ENCODE measurements around the gene GLA.

Gene GLA

DNA sequence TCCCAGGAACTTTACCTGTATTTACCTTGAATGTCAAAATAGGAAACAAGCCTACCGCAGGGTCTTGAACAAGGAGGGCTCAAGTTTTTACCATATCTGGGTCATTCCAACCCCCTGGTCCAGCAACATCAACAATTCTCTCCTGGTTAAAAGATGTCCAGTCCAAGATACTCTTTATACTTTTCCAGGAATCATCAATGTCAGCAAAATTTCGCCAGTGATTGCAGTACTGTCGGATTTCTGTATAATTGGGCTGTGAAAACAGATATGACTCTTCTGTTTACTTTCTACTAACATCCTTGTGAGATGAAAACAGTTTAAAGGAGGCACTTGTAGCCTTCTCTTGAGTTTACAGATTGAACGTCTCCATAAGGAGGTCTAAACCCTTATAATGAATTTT is 9.0 kb downstream of the GLA start:
- no peak overlapping the region for H4K8ac ChIP-seq (ENCODE audit: low read depth, low read length)
- H2BK15ac ChIP-seq (ENCODE audit: low read length): no peak overlapping the region
- no peak overlapping the region for H4K91ac ChIP-seq (ENCODE audit: low read depth, low read length, poor library complexity)
- H3K79me1 ChIP-seq (ENCODE audit: low read depth, low read length): no peaks in the 10 kb centered on the region
- no peaks in the 10 kb centered on the region for H3K4me1 ChIP-seq (ENCODE audit: control insufficient read depth in 2 of 2, insufficient read depth in 1 of 2, low read depth in 1 of 2, low read length in 2 of 2)
- H3K14ac ChIP-seq (ENCODE audit: low read length): no peak overlapping the region
- no peak overlapping the region for H2BK12ac ChIP-seq (ENCODE audit: low read length)
- H3K9ac ChIP-seq (ENCODE audit: low read depth, low read length, poor library complexity): no peak overlapping the region
- H3K27ac ChIP-seq (replicated peaks; ENCODE audit: low read length): no peak overlapping the region
- no peak overlapping the region for H3K18ac ChIP-seq (ENCODE audit: low read length)
- H2AK5ac ChIP-seq (ENCODE audit: low read depth, low read length): no peak overlapping the region
- H2BK5ac ChIP-seq (ENCODE audit: low read length): no peak overlapping the region
- WGBS, 2 donors (ENCODE audit: extremely low coverage in 2 of 2, insufficient read length in 2 of 2, insufficient replicate concordance in 1 of 2): no CpG with 5 or more reads among the region's 4 CpGs
- H2AFZ ChIP-seq (ENCODE audit: low read length): no peak overlapping the region
- H3K4ac ChIP-seq (ENCODE audit: low read length): no peak overlapping the region
- no peak for DNase-seq (ENCODE audit: low spot score)
- H3K36me3 ChIP-seq (replicated peaks in 1 of 2; ENCODE audit: control insufficient read depth in 2 of 2, insufficient read depth in 2 of 2, low read length in 2 of 2): peaks cover 2 to 60% of the 10 kb centered on the region in 2 donors
- no peak overlapping the region for H2BK120ac ChIP-seq (ENCODE audit: low read depth, low read length)
- no peak overlapping the region for H3K4me2 ChIP-seq (ENCODE audit: insufficient read depth, low read length, poor library complexity, severe bottlenecking)
- H3K27me3 ChIP-seq (ENCODE audit: control insufficient read depth in 3 of 3, insufficient read depth in 3 of 3, low read depth in 1 of 3, low read length in 3 of 3): no peaks in the 10 kb centered on the region
- no peaks in the 10 kb centered on the region for H3K9me3 ChIP-seq (replicated peaks in 1 of 2; ENCODE audit: control insufficient read depth in 2 of 2, insufficient read depth in 1 of 2, low read depth in 1 of 2, low read length in 2 of 2)
- H3K4me3 ChIP-seq (ENCODE audit: low read length in 2 of 2): no peak overlapping the region
- H3K23ac ChIP-seq (ENCODE audit: low read depth, low read length, poor library complexity): no peak overlapping the region

GRCh38 chrX:101397779-101398178 is 9.9 kb downstream of the GLA start:
- Histone ChIP-seq H2BK15ac (ENCODE audit: low read length) (no peak overlapping the region), H2BK5ac (ENCODE audit: low read length) (no peak overlapping the region), H3K18ac (ENCODE audit: low read length) (no peak overlapping the region), H4K91ac (ENCODE audit: low read depth, low read length, poor library complexity) (no peak overlapping the region), H2BK12ac (ENCODE audit: low read length) (no peak overlapping the region), H2BK120ac (ENCODE audit: low read depth, low read length) (no peak overlapping the region), H3K23ac (ENCODE audit: low read depth, low read length, poor library complexity) (no peak overlapping the region), H3K9me3 (replicated peaks in 1 of 2; ENCODE audit: control insufficient read depth in 2 of 2, insufficient read depth in 1 of 2, low read depth in 1 of 2, low read length in 2 of 2) (no peaks in the 10 kb centered on the region), H3K14ac (ENCODE audit: low read length) (no peak overlapping the region), H4K8ac (ENCODE audit: low read depth, low read length) (no peak overlapping the region), H2AFZ (ENCODE audit: low read length) (no peak overlapping the region), H3K4me2 (ENCODE audit: insufficient read depth, low read length, poor library complexity, severe bottlenecking) (no peak overlapping the region), H3K36me3 (replicated peaks in 1 of 2; ENCODE audit: control insufficient read depth in 2 of 2, insufficient read depth in 2 of 2, low read length in 2 of 2) (peaks cover 2 to 63% of the 10 kb centered on the region in 2 donors), H3K4me3 (ENCODE audit: low read length in 2 of 2) (no peak overlapping the region), H3K79me1 (ENCODE audit: low read depth, low read length) (no peaks in the 10 kb centered on the region), H2AK5ac (ENCODE audit: low read depth, low read length) (no peak overlapping the region), H3K4me1 (ENCODE audit: control insufficient read depth in 2 of 2, insufficient read depth in 1 of 2, low read depth in 1 of 2, low read length in 2 of 2) (no peaks in the 10 kb centered on the region), H3K9ac (ENCODE audit: low read depth, low read length, poor library complexity) (no peak overlapping the region), H3K4ac (ENCODE audit: low read length) (no peak overlapping the region), H3K27ac (replicated peaks; ENCODE audit: low read length) (no peak overlapping the region), H3K27me3 (ENCODE audit: control insufficient read depth in 3 of 3, insufficient read depth in 3 of 3, low read depth in 1 of 3, low read length in 3 of 3) (no peaks in the 10 kb centered on the region)
- no peak for DNase-seq (ENCODE audit: low spot score)
- no CpG with 5 or more reads among the region's 4 CpGs for WGBS, 2 donors (ENCODE audit: extremely low coverage in 2 of 2, insufficient read length in 2 of 2, insufficient replicate concordance in 1 of 2)

DNA sequence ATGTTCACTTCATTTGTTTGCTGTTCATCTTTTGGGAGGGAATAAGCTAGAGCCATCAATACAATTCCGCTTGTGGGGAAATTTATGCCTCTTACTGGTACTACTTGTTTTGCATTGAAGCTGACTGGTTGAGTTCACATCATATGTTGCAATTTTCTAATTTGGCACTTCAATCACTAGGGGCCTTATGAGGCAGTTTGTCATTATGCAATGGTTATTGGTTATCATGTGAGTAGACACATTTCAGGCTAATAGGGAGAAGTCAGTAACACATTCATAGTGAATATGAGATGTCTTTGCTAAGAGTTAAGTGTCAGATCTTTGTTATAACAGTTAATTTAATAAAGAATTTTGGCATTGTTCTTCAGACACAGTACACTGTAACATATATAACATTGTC is 11.9 kb downstream of the GLA start:
- no peak overlapping the region for H3K18ac ChIP-seq (ENCODE audit: low read length)
- peaks cover 9 to 63% of the 10 kb centered on the region in 2 donors for H3K36me3 ChIP-seq (replicated peaks in 1 of 2; ENCODE audit: control insufficient read depth in 2 of 2, insufficient read depth in 2 of 2, low read length in 2 of 2)
- no peak for DNase-seq (ENCODE audit: low spot score)
- H3K4me3 ChIP-seq (ENCODE audit: low read length in 2 of 2): no peak overlapping the region
- H3K23ac ChIP-seq (ENCODE audit: low read depth, low read length, poor library complexity): no peak overlapping the region
- no peak overlapping the region for H2AK5ac ChIP-seq (ENCODE audit: low read depth, low read length)
- no peak overlapping the region for H4K8ac ChIP-seq (ENCODE audit: low read depth, low read length)
- H3K4me1 ChIP-seq (ENCODE audit: control insufficient read depth in 2 of 2, insufficient read depth in 1 of 2, low read depth in 1 of 2, low read length in 2 of 2): peaks cover 3 to 5% of the 10 kb centered on the region in 2 donors
- H3K9ac ChIP-seq (ENCODE audit: low read depth, low read length, poor library complexity): no peak overlapping the region
- no peak overlapping the region for H2BK12ac ChIP-seq (ENCODE audit: low read length)
- H2BK120ac ChIP-seq (ENCODE audit: low read depth, low read length): no peak overlapping the region
- no CpG with 5 or more reads among the region's 1 CpG for WGBS, 2 donors (ENCODE audit: extremely low coverage in 2 of 2, insufficient read length in 2 of 2, insufficient replicate concordance in 1 of 2)
- no peaks in the 10 kb centered on the region for H3K27me3 ChIP-seq (ENCODE audit: control insufficient read depth in 3 of 3, insufficient read depth in 3 of 3, low read depth in 1 of 3, low read length in 3 of 3)
- no peak overlapping the region for H2AFZ ChIP-seq (ENCODE audit: low read length)
- peaks cover 3% of the 10 kb centered on the region for H3K79me1 ChIP-seq (ENCODE audit: low read depth, low read length)
- no peak overlapping the region for H3K27ac ChIP-seq (replicated peaks; ENCODE audit: low read length)
- no peak overlapping the region for H4K91ac ChIP-seq (ENCODE audit: low read depth, low read length, poor library complexity)
- H3K4ac ChIP-seq (ENCODE audit: low read length): no peak overlapping the region
- no peak overlapping the region for H2BK5ac ChIP-seq (ENCODE audit: low read length)
- H3K9me3 ChIP-seq (replicated peaks in 1 of 2; ENCODE audit: control insufficient read depth in 2 of 2, insufficient read depth in 1 of 2, low read depth in 1 of 2, low read length in 2 of 2): no peaks in the 10 kb centered on the region
- no peak overlapping the region for H2BK15ac ChIP-seq (ENCODE audit: low read length)
- no peak overlapping the region for H3K4me2 ChIP-seq (ENCODE audit: insufficient read depth, low read length, poor library complexity, severe bottlenecking)
- H3K14ac ChIP-seq (ENCODE audit: low read length): no peak overlapping the region

DNA sequence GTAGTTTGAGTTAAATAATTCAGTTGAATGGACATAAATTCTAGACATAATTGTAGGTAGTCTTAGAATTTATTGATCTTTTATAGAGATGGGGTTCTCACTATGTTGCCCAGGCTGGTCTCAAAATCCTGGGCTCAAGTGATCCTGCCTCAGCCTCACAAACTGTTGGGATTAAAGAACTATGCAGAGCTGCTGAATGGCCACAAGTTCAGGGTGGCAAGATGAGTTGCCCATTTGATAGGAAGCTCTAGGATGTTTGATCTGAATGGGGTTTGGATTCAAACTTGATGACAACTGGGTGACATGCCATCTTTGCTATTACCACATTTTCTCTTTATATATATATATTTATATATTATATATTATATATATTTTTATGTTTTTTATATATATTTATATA is 13.4 kb downstream of the GLA start:
- Histone ChIP-seq H3K4me1 (ENCODE audit: control insufficient read depth in 2 of 2, insufficient read depth in 1 of 2, low read depth in 1 of 2, low read length in 2 of 2) (peaks cover 3 to 9% of the 10 kb centered on the region in 2 donors), H3K4me3 (ENCODE audit: low read length in 2 of 2) (no peak overlapping the region), H2BK15ac (ENCODE audit: low read length) (no peak overlapping the region), H3K36me3 (replicated peaks in 1 of 2; ENCODE audit: control insufficient read depth in 2 of 2, insufficient read depth in 2 of 2, low read length in 2 of 2) (peaks cover 8 to 52% of the 10 kb centered on the region in 2 donors), H3K79me1 (ENCODE audit: low read depth, low read length) (peaks cover 3% of the 10 kb centered on the region), H3K9me3 (replicated peaks in 1 of 2; ENCODE audit: control insufficient read depth in 2 of 2, insufficient read depth in 1 of 2, low read depth in 1 of 2, low read length in 2 of 2) (no peaks in the 10 kb centered on the region), H3K4ac (ENCODE audit: low read length) (no peak overlapping the region), H3K9ac (ENCODE audit: low read depth, low read length, poor library complexity) (no peak overlapping the region), H3K23ac (ENCODE audit: low read depth, low read length, poor library complexity) (no peak overlapping the region), H3K27ac (replicated peaks; ENCODE audit: low read length) (no peak overlapping the region), H3K4me2 (ENCODE audit: insufficient read depth, low read length, poor library complexity, severe bottlenecking) (no peak overlapping the region), H2BK120ac (ENCODE audit: low read depth, low read length) (no peak overlapping the region), H3K18ac (ENCODE audit: low read length) (no peak overlapping the region), H2BK5ac (ENCODE audit: low read length) (no peak overlapping the region), H2AFZ (ENCODE audit: low read length) (no peak overlapping the region), H4K91ac (ENCODE audit: low read depth, low read length, poor library complexity) (no peak overlapping the region), H4K8ac (ENCODE audit: low read depth, low read length) (no peak overlapping the region), H2AK5ac (ENCODE audit: low read depth, low read length) (no peak overlapping the region), H3K27me3 (ENCODE audit: control insufficient read depth in 3 of 3, insufficient read depth in 3 of 3, low read depth in 1 of 3, low read length in 3 of 3) (no peaks in the 10 kb centered on the region), H3K14ac (ENCODE audit: low read length) (no peak overlapping the region), H2BK12ac (ENCODE audit: low read length) (no peak overlapping the region)
- no peak for DNase-seq (ENCODE audit: low spot score)
